ENCODE measurements around the gene ABCB11.

- TF ChIP-seq POLR2A (IDR thresholded peaks at IDR 0.05; ENCODE audit: low read depth, low read length) (no peak), MAZ (IDR thresholded peaks at IDR 0.05; ENCODE audit: borderline replicate concordance, low read depth, low read length) (no peak), MAFK (IDR thresholded peaks at IDR 0.05; ENCODE audit: low read depth, low read length) (no peak), USF2 (IDR thresholded peaks at IDR 0.05; ENCODE audit: low read depth, low read length) (no peak), RAD21 (IDR thresholded peaks at IDR 0.05; ENCODE audit: low read length) (no peak), BHLHE40 (IDR thresholded peaks at IDR 0.05; ENCODE audit: low read depth, low read length) (no peak), ELK1 (IDR thresholded peaks at IDR 0.05; ENCODE audit: borderline replicate concordance, low read depth, low read length) (no peak), CEBPB (IDR thresholded peaks at IDR 0.05; ENCODE audit: low read depth, low read length) (no peak), NFE2L2 (IDR thresholded peaks at IDR 0.05; ENCODE audit: low read depth, low read length) (no peak)
- TF ChIP-seq, protein P1, sequence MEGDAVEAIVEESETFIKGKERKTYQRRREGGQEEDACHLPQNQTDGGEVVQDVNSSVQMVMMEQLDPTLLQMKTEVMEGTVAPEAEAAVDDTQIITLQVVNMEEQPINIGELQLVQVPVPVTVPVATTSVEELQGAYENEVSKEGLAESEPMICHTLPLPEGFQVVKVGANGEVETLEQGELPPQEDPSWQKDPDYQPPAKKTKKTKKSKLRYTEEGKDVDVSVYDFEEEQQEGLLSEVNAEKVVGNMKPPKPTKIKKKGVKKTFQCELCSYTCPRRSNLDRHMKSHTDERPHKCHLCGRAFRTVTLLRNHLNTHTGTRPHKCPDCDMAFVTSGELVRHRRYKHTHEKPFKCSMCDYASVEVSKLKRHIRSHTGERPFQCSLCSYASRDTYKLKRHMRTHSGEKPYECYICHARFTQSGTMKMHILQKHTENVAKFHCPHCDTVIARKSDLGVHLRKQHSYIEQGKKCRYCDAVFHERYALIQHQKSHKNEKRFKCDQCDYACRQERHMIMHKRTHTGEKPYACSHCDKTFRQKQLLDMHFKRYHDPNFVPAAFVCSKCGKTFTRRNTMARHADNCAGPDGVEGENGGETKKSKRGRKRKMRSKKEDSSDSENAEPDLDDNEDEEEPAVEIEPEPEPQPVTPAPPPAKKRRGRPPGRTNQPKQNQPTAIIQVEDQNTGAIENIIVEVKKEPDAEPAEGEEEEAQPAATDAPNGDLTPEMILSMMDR (conservative IDR thresholded peaks at IDR 0.05; ENCODE audit: low read depth, low read length): no peak
Observed at GRCh38 chr2:168935810-168936581, 95.1 kb downstream of the ABCB11 start.

Measured in IMR-90 (cell line).